ENCODE measurements around the gene PPP2R1B. TPM values are rescaled to one million over a fixed set of nuclear protein-coding genes. Genes with fewer than 3 reads are reported as not detected.
A peak's percentile ranks its signal among the peaks of the same experiment; 100 is the strongest.

PPP2R1B gene
- total RNA-seq: 10 to 100 TPM; 32.6 to 41.4 (median 40.8) TPM
- 24.5 TPM for total RNA-seq (2013)

GRCh38 chr11:111765984-111766833, at the start of gene PPP2R1B:
Gene PPP2R1B, minus strand, starts transcription at chr11:111766389. Its CDS starts 28 bp downstream, at chr11:111766361.
- H3K27me3 ChIP-seq (ENCODE audit: control insufficient read depth, insufficient read depth, low read length): no peaks in the 10 kb centered on the region
- H3K27ac ChIP-seq (ENCODE audit: low read length): peak within 1 kb of the TSS; percentile 65
- H3K4me1 ChIP-seq (ENCODE audit: control insufficient read depth, insufficient read depth, low read length): peaks cover 7% of the 10 kb centered on the region
- Mint-ChIP-seq H3K9me3 (no peaks in the 10 kb centered on the region), H3K36me3 (no peaks in the 10 kb centered on the region), H3K4me3 (peak within 1 kb of the TSS; percentile 100), H3K27ac (peak within 1 kb of the TSS; percentile 77 to 83), H3K27me3 (ENCODE audit: low read depth in 2 of 2) (no peaks in the 10 kb centered on the region), H3K4me1 (peaks cover 31 to 36% of the 10 kb centered on the region in 2 donors)
- under 1% methylated on average over 61 of the region's 61 CpGs for WGBS (ENCODE audit: insufficient coverage)
- TF ChIP-seq, protein P1, sequence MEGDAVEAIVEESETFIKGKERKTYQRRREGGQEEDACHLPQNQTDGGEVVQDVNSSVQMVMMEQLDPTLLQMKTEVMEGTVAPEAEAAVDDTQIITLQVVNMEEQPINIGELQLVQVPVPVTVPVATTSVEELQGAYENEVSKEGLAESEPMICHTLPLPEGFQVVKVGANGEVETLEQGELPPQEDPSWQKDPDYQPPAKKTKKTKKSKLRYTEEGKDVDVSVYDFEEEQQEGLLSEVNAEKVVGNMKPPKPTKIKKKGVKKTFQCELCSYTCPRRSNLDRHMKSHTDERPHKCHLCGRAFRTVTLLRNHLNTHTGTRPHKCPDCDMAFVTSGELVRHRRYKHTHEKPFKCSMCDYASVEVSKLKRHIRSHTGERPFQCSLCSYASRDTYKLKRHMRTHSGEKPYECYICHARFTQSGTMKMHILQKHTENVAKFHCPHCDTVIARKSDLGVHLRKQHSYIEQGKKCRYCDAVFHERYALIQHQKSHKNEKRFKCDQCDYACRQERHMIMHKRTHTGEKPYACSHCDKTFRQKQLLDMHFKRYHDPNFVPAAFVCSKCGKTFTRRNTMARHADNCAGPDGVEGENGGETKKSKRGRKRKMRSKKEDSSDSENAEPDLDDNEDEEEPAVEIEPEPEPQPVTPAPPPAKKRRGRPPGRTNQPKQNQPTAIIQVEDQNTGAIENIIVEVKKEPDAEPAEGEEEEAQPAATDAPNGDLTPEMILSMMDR (IDR thresholded peaks at IDR 0.05): no peak
- ATAC-seq (peak; percentile 98), DNase-seq (peak; percentile 65 to 82)
- intact Hi-C loops (cut with micrococcal nuclease): loop anchor here (2.0 kb wide), 3 partner anchors 105 to 163 kb away; partner anchors contain the start of genes ALG9, CFAP68, FDXACB1 and SIK2
- no peaks in the 10 kb centered on the region for H3K9me3 ChIP-seq (ENCODE audit: control insufficient read depth, insufficient read depth, low read length)
- H3K36me3 ChIP-seq (ENCODE audit: control insufficient read depth, insufficient read depth, low read length): peaks cover 9% of the 10 kb centered on the region
- peak within 1 kb of the TSS; percentile 93 for H3K4me3 ChIP-seq (ENCODE audit: low read length)

DNA sequence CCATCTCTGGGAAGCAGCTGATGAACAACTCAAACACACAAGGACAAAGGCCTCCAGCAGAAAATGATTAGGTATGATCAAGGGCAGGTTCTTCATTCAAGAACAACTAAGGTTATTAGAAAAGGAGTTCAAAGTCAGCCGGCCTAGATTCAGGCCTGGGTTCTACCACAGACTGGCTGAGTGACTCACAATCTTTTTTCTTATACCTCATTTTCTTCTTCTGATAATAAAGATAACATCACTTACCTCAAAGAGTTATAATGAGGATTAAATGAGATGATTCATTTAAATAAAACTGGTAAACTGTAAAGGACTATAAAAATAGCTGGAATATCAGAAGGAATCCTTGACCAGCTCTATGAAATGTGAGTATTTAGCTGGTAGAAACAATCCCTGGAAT, 49.3 kb upstream of the PPP2R1B start:
- Mint-ChIP-seq H3K27me3 (ENCODE audit: low read depth in 2 of 2) (no peaks in the 10 kb centered on the region), H3K4me1 (peaks cover 0 to 8% of the 10 kb centered on the region in 2 donors), H3K27ac (no peak overlapping the region), H3K36me3 (no peaks in the 10 kb centered on the region), H3K4me3 (no peak overlapping the region), H3K9me3 (no peaks in the 10 kb centered on the region)
- intact Hi-C loops (cut with micrococcal nuclease): no loop called here
- Histone ChIP-seq H3K9me3 (ENCODE audit: control insufficient read depth, insufficient read depth, low read length) (no peaks in the 10 kb centered on the region), H3K4me1 (ENCODE audit: control insufficient read depth, insufficient read depth, low read length) (no peaks in the 10 kb centered on the region), H3K36me3 (ENCODE audit: control insufficient read depth, insufficient read depth, low read length) (no peaks in the 10 kb centered on the region), H3K27me3 (ENCODE audit: control insufficient read depth, insufficient read depth, low read length) (no peaks in the 10 kb centered on the region), H3K4me3 (ENCODE audit: low read length) (no peak overlapping the region), H3K27ac (ENCODE audit: low read length) (no peak overlapping the region)
- no peak for ATAC-seq
- TF ChIP-seq, protein P1 (IDR thresholded peaks at IDR 0.05): no peak
- no peak for DNase-seq
- WGBS (ENCODE audit: insufficient coverage): no CpG with 5 or more reads among the region's 1 CpG

DNA sequence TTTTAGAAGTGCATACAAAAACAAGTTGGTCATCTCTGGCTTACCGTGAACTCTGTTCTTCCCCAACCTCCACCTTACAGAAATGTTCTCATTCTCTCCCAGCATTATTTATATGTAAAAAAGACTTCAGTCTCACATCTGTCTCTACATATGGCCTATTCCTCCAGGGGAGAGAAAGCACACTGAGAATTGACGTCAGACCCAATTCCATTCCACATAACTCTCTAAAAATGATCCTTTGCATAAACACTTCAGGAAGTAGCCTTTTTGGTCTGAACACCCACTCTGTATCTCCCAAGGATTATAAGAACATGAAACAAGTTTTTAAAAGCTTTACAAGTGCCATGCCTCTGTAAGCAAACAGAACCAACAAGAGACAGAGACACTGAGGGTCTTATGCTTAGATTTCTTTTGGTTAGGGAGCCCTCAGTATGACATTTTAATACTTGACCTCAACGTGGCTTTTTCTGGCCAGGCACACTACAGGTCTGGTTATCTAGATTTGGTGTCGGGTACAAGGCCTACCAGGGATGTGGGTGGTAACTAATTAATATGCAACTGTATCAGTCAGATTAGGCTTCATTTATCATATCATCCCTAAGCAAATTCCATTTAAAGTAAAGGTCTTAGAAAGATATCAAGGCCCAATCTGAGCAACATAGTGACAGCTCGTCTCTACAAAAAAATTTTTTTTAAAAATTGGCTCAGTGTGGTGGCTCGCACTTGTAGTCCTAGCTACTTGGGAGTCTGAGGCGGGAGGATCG, 48.5 kb upstream of the PPP2R1B start:
- Mint-ChIP-seq H3K36me3 (no peaks in the 10 kb centered on the region), H3K9me3 (no peaks in the 10 kb centered on the region), H3K4me3 (no peak overlapping the region), H3K27ac (no peak overlapping the region), H3K4me1 (peaks cover 0 to 8% of the 10 kb centered on the region in 2 donors), H3K27me3 (ENCODE audit: low read depth in 2 of 2) (no peaks in the 10 kb centered on the region)
- no peaks in the 10 kb centered on the region for H3K4me1 ChIP-seq (ENCODE audit: control insufficient read depth, insufficient read depth, low read length)
- intact Hi-C loops (cut with micrococcal nuclease): no loop called here
- no peaks in the 10 kb centered on the region for H3K27me3 ChIP-seq (ENCODE audit: control insufficient read depth, insufficient read depth, low read length)
- 92% methylated on average over 6 of the region's 8 CpGs for WGBS (ENCODE audit: insufficient coverage)
- TF ChIP-seq, protein P1 (IDR thresholded peaks at IDR 0.05): no peak
- H3K4me3 ChIP-seq (ENCODE audit: low read length): no peak overlapping the region
- H3K9me3 ChIP-seq (ENCODE audit: control insufficient read depth, insufficient read depth, low read length): no peaks in the 10 kb centered on the region
- H3K36me3 ChIP-seq (ENCODE audit: control insufficient read depth, insufficient read depth, low read length): no peaks in the 10 kb centered on the region
- H3K27ac ChIP-seq (ENCODE audit: low read length): no peak overlapping the region
- DNase-seq (no peak), ATAC-seq (no peak)

Measured in natural killer cell (primary cell).